DMS 273 (cell line): ENCODE data around the gene EEF1AKMT1.
A peak's percentile ranks its signal among the peaks of the same experiment; 100 is the strongest.

Experiments
- DNase-seq: peaks from one replicate; lab custom pipeline; 2025; ENCODE audit not compliant: unreplicated experiment; lab: John Stamatoyannopoulos, UW

Gene EEF1AKMT1

GRCh38 chr13:20720499-20720898 is 53.3 kb downstream of the EEF1AKMT1 start:
- DNase-seq = no peak

GRCh38 chr13:20719783-20720182 is 54.0 kb downstream of the EEF1AKMT1 start:
- no peak for DNase-seq

- no peak for DNase-seq
Measured at GRCh38 chr13:20718958-20719566, 54.7 kb downstream of the EEF1AKMT1 start.

- no peak for DNase-seq
Measured at GRCh38 chr13:20717581-20718542, 55.9 kb downstream of the EEF1AKMT1 start.

- DNase-seq = peak; percentile 28
Measured at GRCh38 chr13:20716951-20717350, 56.8 kb downstream of the EEF1AKMT1 start.

GRCh38 chr13:20715330-20715712 is 58.4 kb downstream of the EEF1AKMT1 start:
- DNase-seq = no peak

GRCh38 chr13:20714563-20715329 is 59.0 kb downstream of the EEF1AKMT1 start:
- no peak for DNase-seq

GRCh38 chr13:20714161-20714560 is 59.6 kb downstream of the EEF1AKMT1 start:
- no peak for DNase-seq

- DNase-seq = no peak
Measured at GRCh38 chr13:20713751-20714150, 60.0 kb downstream of the EEF1AKMT1 start.

- DNase-seq = no peak
Measured at GRCh38 chr13:20713014-20713376, 60.8 kb downstream of the EEF1AKMT1 start.

- DNase-seq = peak; percentile 46
Measured at GRCh38 chr13:20711301-20712044, 62.3 kb downstream of the EEF1AKMT1 start.

GRCh38 chr13:20709782-20710181 is 64.0 kb downstream of the EEF1AKMT1 start:
- no peak for DNase-seq

GRCh38 chr13:20709369-20709768 is 64.4 kb downstream of the EEF1AKMT1 start:
- DNase-seq = no peak

- no peak for DNase-seq
Measured at GRCh38 chr13:20708216-20708615, 65.5 kb downstream of the EEF1AKMT1 start.

GRCh38 chr13:20706661-20707060 is 67.1 kb downstream of the EEF1AKMT1 start:
- no peak for DNase-seq

GRCh38 chr13:20704459-20705069 is 69.2 kb downstream of the EEF1AKMT1 start:
- DNase-seq = no peak

- DNase-seq = peak; percentile 84
Measured at GRCh38 chr13:20703780-20704458, 69.8 kb downstream of the EEF1AKMT1 start.

GRCh38 chr13:20702915-20703779 is 70.6 kb downstream of the EEF1AKMT1 start, which contains the start of gene IL17D:
Gene IL17D, plus strand, starts transcription at chr13:20703699. Its CDS starts 303 bp downstream, at chr13:20704002.
- peak; percentile 60 for DNase-seq

GRCh38 chr13:20702530-20702914 is 71.2 kb downstream of the EEF1AKMT1 start:
- peak; percentile 37 for DNase-seq
